SIG-M5 treated with dmso at 0.1 percent for 504 hours (cell line): ENCODE data around the gene NRAP.
"Not testable (repeated sequence)": the region's sequence is repeated elsewhere in the genome, so short reads cannot be mapped to it uniquely, and the experiment has no call there.

Experiments used
- DNase-seq: peaks from one replicate; lab custom pipeline; 2025; ENCODE audit not compliant: unreplicated experiment; lab: John Stamatoyannopoulos, UW

NRAP gene

DNA sequence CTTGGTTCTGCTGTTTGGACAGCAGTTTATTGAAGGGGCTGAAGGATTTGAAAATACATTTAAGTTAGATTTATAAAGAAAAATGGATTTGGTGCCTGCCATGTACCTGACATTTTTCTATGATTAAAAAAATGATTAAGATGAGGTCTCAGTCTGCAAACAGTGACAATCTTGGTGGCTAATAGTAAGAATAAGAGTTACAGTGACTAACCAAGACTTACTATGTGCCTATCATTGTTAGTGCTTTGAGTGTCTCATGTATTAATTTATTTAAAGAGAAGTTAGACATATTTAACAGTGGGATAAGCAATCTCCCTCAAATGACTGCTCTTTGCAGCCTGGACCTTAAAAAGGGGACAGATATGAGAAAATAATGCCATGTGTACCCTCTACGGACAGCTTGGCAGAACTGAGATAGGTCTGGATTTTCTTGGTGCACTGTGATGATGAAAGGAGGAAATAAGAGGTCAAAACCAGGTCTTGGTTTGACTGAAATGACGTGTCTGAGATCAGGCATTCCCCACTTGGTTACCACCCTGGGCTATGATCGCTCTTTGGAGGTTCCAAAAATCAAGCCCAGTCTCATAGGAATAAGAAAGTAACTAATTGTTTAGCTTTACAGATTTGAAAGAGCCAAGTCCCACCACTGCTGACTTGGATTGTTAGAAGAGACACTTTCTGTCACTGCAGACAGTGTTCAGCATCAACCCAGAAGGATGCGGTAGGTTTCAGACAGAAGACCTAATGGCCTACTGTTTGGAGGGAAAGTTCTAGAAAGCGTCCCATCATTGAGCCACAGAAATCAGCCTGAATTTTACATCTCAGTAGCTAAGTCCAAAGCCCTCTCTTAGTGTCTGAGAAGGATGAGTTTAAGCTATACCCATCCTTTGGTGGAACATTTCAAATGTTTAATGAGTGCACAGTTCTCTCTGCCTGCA is 18.0 kb upstream of the NRAP start:
- DNase-seq, result no peak

DNA sequence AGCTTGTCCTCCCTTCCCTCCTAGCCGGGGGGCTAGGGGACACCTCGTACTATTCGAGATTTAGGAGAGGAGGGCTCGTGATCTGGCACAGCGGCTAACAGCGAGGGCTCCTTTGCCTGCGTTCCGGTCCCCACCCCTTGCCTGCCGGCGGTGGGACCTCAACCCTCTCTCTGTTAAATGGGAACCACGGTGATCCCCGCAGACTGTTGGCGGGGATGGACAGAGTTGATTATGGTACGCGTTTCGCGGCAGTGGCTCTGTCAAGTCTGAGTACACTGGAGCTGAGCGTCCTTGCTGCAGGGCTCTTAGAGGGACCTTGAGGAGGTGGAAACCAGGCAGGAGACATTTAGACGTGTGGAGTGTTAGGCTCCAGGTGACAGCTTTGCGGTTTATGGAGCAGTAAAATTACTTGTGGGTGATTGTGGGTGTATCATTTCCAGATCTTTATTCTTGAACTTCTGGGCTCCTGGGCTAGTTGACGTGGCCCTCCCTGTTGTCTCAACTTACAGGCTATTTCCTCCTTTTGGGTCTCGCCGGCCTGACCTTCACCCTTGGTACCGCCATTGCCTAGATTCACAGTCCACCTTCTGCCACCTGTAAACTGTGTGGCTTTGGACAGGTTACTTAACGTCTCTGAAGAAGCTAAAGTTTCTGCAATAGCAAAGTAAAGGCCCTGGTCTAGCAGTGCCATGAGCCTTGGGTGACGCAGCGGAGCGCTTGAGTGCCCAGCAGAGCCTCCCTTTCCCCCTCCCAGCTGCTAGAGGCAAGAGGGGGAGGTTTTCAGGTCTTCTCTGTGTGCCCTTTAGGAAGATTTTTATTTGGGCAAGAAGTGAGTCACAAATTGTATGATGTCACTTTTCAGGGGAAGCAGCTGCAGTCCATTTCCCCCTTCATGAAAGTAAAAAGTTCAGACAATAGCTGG is 16.6 kb upstream of the NRAP start:
- peak; percentile 79 for DNase-seq

DNA sequence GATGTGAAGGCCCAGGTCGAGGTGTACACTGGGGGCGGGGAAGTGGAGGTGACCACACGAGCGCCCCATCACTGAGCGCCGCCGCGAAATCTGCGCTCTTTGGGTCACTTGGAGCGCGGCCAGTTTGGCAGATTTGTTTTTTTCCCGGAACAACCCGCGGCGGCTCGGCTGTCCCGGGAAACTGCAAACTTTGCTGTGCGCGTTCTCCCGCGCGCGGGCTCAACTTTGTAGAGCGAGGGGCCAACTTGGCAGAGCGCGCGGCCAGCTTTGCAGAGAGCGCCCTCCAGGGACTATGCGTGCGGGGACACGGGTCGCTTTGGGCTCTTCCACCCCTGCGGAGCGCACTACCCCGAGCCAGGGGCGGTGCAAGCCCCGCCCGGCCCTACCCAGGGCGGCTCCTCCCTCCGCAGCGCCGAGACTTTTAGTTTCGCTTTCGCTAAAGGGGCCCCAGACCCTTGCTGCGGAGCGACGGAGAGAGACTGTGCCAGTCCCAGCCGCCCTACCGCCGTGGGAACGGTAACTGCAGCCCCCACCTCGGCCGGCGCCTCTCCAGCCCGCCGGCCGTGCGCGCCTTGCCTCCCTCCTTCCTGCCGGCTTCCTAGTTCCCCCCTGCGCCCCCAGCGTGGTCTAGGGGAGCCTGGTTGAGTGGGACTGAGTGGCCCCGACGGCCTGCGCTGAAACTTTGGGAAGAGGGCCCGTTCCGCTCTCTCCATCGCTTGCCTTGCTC is 15.8 kb upstream of the NRAP start, which contains the start of gene CASP7:
TSS of gene CASP7 (plus strand) at position 450 of the 727 bp plus-strand sequence. CDS start 17,582 bp downstream, outside the sequence.
- peak; percentile 72 for DNase-seq

DNA sequence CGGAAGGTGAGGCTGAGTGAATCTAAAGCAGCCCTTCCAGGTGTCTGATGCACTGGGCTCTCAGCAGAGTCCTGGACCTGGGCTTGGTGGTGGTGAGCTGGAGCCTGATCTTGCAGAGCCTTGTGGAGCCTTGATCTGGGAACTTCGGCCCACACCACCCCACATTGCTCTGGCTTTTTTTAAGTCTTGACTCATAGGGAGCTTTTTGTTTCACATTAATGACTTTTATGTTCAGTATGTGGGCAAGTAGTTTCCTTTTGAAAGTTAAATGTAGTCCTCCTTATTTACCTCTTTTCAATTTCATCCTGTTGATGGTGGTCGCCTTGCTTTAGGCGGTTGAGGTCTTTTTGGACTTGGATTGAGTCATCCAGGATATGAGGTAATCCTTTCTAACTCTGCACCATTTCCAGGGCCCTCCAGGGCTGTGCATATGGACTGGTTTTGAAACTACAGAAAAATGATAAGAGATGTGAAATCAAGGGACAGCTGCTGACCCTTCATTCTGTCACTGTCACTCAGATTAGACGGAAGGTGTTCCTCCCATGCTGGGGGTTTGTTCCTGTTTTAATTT is 2.9 kb upstream of the NRAP start:
- peak; percentile 37 for DNase-seq

DNA sequence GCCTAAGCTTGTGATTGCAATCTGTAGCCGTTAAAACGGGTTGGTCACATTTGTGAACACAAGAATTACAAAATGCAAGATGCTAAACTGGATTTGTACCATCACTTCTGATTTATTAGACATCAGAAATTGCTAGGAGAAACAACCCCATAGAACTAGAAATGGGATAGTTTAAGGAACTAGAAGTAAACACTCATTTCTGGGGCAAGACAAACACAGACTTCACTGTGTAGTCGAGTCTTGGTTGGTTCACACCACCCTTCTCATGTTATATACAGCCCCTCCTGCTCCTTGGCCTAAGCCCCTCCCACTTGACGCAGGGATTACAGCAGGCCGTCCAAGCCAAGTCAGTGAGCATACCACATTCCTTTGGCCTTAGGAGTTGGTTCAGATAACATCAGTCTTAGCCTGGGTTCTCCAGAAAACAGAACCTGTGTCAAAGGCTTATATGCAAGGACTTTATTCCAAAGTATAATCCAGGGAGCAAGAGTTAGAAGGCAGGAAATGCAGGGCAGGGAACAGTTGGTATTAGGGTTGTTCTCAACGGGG is 2.0 kb upstream of the NRAP start:
- DNase-seq, result peak; percentile 32

DNA sequence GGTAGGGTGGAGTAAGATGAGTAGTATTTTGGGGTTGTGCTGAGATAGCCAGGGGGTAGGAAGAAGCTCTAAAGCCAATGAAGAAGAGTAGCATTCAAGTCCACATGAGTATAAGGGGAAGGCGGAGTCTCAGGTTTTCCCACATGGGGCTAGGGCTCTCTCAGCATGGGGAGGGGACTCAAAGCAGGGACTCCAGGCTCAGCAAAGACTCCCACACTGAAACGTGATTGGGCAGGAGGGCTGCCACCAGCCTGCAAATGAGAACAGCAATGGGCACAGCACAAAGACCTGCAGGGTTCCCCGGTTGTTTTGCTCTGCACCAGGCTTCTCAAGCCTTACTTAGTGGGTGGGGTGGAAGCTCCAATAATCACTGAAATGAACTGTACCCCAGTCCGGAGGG is 1.5 kb upstream of the NRAP start:
- DNase-seq, result no peak

DNA sequence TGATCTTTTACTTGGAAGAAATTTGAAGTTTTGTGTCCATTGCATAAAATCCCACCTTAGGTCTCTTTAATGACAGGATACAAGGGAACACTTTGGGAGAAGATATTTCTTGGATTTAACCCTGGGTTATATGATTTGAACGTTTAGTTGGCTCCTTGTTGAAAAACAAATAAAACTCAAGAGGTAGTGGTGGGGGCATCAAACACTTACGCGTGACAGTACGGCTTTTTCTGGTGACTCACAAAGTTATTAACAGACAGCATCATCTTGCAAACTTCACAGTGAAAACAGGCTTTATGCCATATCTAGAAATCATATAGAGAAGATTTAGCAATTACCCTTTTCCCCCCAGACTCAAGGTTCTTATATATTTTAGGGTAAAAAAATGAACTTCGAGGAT is 699 bp downstream of the NRAP start:
- DNase-seq, result no peak

DNA sequence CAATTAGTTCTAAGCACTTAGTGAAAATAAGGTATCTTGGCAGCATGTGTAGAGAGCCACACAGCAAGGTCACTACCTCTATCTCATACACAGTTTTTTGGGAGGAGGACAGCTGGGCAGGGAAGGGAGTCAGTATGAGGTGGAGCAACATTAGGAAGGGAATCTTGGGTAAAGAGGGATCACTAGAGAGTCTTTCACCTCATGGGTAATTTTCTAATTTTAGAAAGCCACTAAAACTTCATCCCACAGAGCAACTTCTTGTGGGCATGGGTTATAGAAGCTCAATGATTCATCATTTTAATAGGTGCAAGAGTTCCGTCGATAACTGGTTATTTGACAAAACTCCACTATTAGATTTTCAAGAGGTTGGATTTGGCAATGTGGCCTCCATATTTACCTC is 2.5 kb downstream of the NRAP start:
- DNase-seq, result no peak

DNA sequence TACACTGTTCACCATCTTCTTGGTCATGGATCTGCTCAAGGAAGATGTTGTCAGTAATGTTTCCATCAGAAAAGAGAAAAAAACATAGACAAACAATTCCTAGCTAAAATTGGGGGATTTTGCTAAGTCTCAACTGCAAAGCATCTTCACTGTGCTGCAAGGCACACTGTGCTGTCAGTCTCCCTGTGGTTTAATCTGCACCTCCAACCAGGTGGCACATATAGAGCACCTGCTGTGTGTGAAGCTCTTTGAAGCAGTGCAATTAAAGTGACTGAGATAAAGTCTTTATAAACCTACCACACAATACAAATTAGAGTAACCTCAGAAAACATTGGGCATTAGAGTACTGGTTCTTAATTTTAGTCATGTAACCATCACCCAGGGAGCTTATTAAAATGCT is 6.3 kb downstream of the NRAP start:
- no peak for DNase-seq

DNA sequence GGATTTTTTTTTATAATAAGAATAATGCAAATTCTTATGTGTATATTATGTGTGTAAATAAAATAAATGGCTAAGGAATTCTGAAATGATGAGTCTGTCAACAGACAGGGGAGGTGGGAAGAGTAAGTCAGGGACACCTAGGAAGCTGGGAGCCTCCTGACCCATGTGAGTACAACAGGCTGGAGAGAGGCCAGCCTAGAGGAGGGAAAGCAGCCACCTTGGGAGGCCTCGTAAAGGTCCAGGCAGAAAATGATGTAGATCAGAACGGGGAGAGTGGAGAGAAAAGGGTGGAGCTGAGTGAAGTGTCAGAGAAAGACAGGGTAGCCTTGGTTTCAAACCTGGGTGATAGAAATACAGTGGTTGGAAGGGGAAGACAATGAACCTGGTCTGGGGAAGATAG is 6.9 kb downstream of the NRAP start:
- DNase-seq, result no peak

DNA sequence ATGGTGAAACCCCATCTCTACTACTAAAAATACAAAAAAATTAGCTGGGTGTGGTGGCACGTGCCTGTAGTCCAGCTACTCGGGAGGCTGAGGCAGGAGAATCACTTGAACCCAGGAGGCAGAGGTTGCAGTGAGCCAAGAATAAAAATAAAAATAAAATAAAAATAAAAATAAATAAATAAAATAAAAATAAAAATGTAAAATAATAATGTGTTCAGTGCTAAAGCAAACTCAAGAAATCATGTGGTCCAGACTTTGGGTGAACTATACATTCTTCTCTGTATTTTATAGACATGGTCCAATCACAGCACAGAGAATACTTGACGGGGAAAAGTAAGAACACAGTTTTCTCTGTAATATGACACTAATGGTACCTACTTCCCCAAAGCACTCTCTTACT is 11.4 kb downstream of the NRAP start:
- DNase-seq, result not testable (repeated sequence)

DNA sequence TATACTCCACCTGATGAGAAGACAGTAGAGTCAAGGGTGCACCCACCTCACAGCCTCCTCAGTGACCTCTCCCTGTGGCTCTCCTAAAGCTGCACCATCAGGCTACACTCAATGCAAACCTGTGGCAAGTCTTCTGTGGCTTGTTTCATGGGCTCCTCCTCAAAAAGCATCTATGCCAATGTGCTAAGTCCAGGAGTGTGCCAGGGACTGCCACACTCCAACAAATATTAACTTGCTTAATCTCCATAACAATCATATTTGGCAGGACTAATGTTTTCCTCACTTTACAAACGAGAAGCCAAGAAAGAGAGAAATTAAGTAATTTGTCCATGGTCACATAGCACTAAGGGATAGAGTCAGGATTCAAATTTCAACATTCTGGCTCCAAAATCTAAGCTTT is 11.9 kb downstream of the NRAP start:
- no peak for DNase-seq

DNA sequence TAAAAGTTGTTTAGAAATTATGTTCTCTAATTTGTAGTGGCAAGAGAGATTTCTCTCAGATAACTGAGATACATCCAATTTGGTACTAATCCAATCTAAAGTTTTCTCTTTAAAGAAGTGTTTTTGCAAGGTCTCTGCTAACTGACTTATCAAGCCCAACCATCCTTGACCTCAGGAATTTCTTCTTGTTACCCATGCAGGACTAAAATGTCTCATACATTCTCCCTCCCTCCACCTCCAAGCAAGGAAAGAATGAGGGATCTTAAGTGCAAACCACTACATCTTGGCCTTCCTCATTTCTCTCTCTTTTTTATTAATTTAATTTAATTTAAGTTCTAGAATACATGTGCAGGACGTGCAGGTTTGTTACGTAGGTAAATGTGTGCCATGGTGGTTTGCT is 12.8 kb downstream of the NRAP start:
- DNase-seq, result no peak

DNA sequence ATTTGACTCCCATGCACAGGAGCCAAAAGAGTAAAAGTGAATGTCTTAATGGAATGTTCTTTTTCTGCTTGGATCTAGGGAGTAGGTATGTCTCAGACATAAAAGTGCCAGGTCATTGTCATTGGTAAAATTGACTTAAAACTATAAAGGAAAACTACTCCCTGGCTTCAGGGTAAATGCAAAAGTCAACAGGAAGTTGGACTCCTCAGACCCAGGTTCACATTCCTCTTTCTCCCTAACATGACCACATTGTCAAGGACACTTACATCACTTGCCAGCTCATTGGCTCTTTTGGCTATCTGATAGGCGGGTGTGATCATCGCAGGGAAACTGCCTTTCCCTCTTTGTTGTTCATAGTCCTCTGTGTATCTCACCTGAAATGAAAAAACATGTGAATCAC is 13.7 kb downstream of the NRAP start:
- DNase-seq, result no peak

DNA sequence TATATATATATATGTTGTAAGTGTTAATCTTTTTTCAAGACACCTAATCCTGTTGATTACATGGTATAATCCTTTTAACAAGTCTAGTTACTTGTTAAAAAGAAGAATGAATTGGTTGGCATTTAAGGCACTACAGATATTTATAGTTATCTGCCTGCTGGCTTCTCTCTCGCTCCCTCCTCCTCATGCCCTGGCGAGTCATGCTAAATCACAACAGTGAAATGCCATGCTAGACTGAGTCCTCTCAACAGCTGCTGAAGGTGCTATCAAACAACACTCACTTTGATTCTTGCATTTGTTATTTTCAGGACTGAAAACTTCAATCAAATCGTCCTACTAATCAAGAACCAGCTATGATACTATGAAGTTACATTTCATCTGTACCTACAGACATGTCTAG is 15.4 kb downstream of the NRAP start:
- no peak for DNase-seq

DNA sequence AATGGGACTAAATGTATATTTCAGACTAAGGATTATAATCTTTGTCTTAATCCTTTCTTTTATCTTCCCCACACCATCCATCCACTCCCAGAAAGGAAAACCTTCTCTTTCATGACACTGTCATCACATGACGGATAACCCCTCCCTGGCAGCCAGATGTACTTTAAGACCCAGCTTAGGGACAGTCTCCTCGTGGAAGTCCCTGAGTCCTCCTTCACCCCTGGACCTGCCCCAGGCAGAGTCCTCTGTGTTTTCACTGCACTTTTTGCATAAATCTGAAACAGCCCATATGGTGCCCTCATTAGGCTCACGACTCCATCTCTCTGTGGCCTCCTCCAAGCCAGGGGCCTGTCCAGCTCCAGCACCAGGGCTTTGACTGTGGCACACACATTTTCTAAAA is 16.0 kb downstream of the NRAP start:
- DNase-seq, result no peak

DNA sequence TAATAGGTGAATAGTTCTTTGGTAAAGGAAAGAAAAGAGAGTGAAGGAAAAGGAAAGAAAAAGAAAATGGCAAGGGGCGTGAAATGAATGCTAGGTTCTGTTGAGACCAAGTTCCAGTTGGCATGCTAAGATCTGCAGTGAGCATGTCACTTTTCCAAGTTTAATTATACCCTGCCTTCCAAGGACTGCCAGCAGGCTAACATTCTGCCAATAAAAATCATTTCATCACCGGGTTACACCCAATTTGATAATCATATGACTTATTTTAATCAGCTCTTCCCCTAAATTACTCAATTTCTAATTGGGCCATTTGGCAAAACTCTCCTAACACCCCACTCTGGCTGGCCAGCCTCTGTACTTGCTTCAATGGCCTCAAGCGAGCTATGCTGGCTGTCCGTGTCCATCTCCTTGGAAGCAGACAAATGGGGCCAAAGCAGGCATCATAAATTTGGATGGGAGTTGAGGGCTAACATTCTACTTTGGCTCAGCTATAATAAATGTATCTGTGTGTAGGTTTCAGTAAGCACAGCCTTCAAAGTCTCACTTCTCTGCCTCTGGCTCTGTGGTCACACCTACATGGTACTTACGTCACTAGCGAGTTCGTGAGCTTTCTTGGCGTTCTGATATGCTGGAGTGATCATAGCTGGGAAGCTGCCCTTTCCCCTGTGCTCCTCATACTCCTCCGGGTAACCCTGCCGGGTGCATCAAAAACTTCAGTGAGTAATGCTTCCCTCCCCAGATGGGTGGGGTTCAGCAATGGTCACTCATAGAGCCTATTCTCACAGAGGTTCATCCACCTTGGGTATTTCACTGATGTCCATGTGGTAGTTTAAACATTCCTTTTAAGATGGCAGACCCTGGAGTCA is 17.3 kb downstream of the NRAP start:
- DNase-seq, result no peak

DNA sequence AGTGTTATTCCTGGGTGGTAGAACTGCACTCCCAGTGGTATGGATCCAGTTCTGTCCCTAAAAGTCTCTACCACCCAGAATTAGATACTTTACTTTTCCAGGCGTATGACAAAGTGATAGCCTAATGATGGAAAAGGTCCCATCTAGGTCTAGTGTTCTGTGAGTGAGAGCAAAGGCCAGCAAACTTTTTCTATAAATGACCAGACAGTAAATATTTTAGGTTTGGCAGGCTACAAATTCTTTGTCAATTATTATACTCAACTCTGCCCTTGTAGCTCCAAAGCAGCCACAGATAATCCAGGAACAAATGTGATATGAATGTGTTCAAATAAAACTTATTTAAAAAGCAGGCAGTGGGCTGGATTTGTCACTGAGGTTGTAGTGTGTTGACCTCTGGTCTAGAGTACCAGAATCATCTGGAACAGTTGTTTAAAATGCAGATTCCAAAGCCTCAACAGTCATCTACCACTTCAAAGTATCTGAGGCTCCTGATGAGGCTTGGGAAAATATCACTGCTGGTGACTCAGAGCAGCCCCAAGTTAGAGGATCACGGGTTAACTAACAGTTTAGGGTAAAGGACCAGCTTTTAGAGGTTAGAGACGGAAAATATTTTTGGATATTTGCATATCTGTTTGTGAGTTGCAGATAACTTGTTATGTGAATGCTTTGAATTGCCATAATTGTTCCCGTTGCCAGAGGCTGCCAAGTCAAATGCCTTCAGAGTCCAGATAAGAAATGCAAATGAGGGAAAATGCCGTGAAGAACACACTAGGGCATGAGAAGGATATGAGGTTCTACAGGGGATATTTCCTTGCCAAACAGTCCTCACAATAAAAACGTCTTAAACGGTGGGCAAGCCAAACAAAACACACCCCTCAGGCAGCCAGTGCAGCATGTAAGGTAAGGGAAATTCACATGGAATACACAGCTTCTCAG is 19.4 kb downstream of the NRAP start:
- DNase-seq, result no peak
